H9 (cell line): ENCODE results near the gene ELF5. TPM values are rescaled to one million over a fixed set of nuclear protein-coding genes. Genes with fewer than 3 reads are reported as not detected.

Experiments
- DNase-seq: peaks from one replicate; pipeline ENCODE4 v3.0.0-alpha.2; 2017
- H2AFZ ChIP-seq: one replicate; pipeline ENCODE4 v1.6.1; 2013; ENCODE audit warnings: mild to moderate bottlenecking, low read length, control low read depth, moderate library complexity
- H2AK5ac ChIP-seq: 2 replicates; pipeline ENCODE4 v1.6.1; 2013; ENCODE audit warnings: low read length, control low read depth, mixed read lengths; ENCODE audit not compliant: insufficient read length
- H2BK120ac ChIP-seq: one replicate; pipeline ENCODE4 v1.6.1; 2013; ENCODE audit warnings: low read depth, mild to moderate bottlenecking, low read length, control low read depth, inconsistent platforms; ENCODE audit not compliant: poor library complexity, severe bottlenecking
- H2BK12ac ChIP-seq: 2 replicates; pipeline ENCODE4 v1.6.1; 2013; ENCODE audit warnings: low read length, control low read depth, mixed read lengths, low read depth; ENCODE audit not compliant: insufficient read length
- H2BK15ac ChIP-seq: 2 replicates; pipeline ENCODE4 v1.6.1; 2013; ENCODE audit warnings: low read depth, low read length, control low read depth
- H2BK20ac ChIP-seq: one replicate; pipeline ENCODE4 v1.6.1; 2013; ENCODE audit warnings: low read depth, mild to moderate bottlenecking, low read length, control low read depth, inconsistent platforms; ENCODE audit not compliant: poor library complexity, severe bottlenecking
- H2BK5ac ChIP-seq: 2 replicates; pipeline ENCODE4 v1.6.1; 2013; ENCODE audit warnings: low read length, control low read depth, mixed read lengths; ENCODE audit not compliant: insufficient read length
- H3K14ac ChIP-seq: 2 replicates; pipeline ENCODE4 v1.6.1; 2013; ENCODE audit warnings: low read length, control low read depth; ENCODE audit not compliant: insufficient read depth
- H3K18ac ChIP-seq: 2 replicates; pipeline ENCODE4 v1.6.1; 2013; ENCODE audit warnings: low read depth, mild to moderate bottlenecking, mixed read lengths, low read length, control low read depth; ENCODE audit not compliant: insufficient read length
- H3K23ac ChIP-seq: 2 replicates; pipeline ENCODE4 v1.6.1; 2013; ENCODE audit warnings: low read length, control low read depth, mixed read lengths, low read depth; ENCODE audit not compliant: insufficient read length
- H3K23me2 ChIP-seq: 2 replicates; pipeline ENCODE4 v1.6.1; 2013; ENCODE audit warnings: low read depth, mild to moderate bottlenecking, mixed read lengths, low read length, control low read depth; ENCODE audit not compliant: insufficient read length, poor library complexity, severe bottlenecking
- H3K27ac ChIP-seq: 2 replicates; pipeline ENCODE4 v1.5.1; 2013; ENCODE audit warnings: low read length, control low read depth, mixed read lengths, low read depth; ENCODE audit not compliant: insufficient read length
- H3K27me3 ChIP-seq: 2 replicates; pipeline ENCODE4 v1.6.1; 2013; ENCODE audit warnings: low read length, control low read depth, inconsistent platforms; ENCODE audit not compliant: insufficient read depth
- H3K4ac ChIP-seq: 2 replicates; pipeline ENCODE4 v1.6.1; 2013; ENCODE audit warnings: low read depth, mild to moderate bottlenecking, control low read depth, inconsistent platforms, low read length, moderate library complexity
- H3K4me1 ChIP-seq: 2 replicates; pipeline ENCODE4 v1.6.1; 2013; ENCODE audit warnings: low read length, control low read depth, inconsistent platforms; ENCODE audit not compliant: insufficient read depth
- H3K4me2 ChIP-seq: 2 replicates; pipeline ENCODE4 v1.6.1; 2013; ENCODE audit warnings: low read length, control low read depth, mixed read lengths; ENCODE audit not compliant: insufficient read length, insufficient read depth
- H3K56ac ChIP-seq: 2 replicates; pipeline ENCODE4 v1.6.1; 2013; ENCODE audit warnings: low read depth, mild to moderate bottlenecking, mixed read lengths, low read length, control low read depth; ENCODE audit not compliant: insufficient read length
- H3K79me1 ChIP-seq: 2 replicates; pipeline ENCODE4 v1.6.1; 2013; ENCODE audit warnings: low read depth, mild to moderate bottlenecking, moderate library complexity, low read length, control low read depth, inconsistent platforms; ENCODE audit not compliant: insufficient read depth, poor library complexity, severe bottlenecking
- H3K79me2 ChIP-seq: 2 replicates; pipeline ENCODE4 v1.6.1; 2013; ENCODE audit warnings: low read length, control low read depth, inconsistent platforms; ENCODE audit not compliant: insufficient read depth
- H3K9ac ChIP-seq: 2 replicates; pipeline ENCODE4 v1.6.1; 2013; ENCODE audit warnings: low read length, control low read depth, mixed read lengths; ENCODE audit not compliant: insufficient read length; ENCODE audit errors: extremely low read depth
- H3K9me3 ChIP-seq: one replicate; pipeline ENCODE4 v1.6.1; 2013; ENCODE audit warnings: low read depth, low read length, inconsistent platforms; ENCODE audit not compliant: control insufficient read depth
- H3T11ph ChIP-seq: one replicate; pipeline ENCODE4 v1.6.1; 2013; ENCODE audit warnings: mild to moderate bottlenecking, low read length, control low read depth, inconsistent platforms
- H4K20me1 ChIP-seq: one replicate; pipeline ENCODE4 v1.6.1; 2013; ENCODE audit not compliant: control insufficient read depth, insufficient read length, insufficient read depth
- H4K5ac ChIP-seq: 2 replicates; pipeline ENCODE4 v1.6.1; 2013; ENCODE audit warnings: low read depth, mild to moderate bottlenecking, mixed read lengths, low read length, control low read depth; ENCODE audit not compliant: insufficient read length
- H4K8ac ChIP-seq: replicated peaks from 2 replicates; pipeline ENCODE4 v1.6.1; 2013; ENCODE audit warnings: low read length, control low read depth, mixed read lengths, low read depth; ENCODE audit not compliant: insufficient read length
- H4K91ac ChIP-seq: 2 replicates; pipeline ENCODE4 v1.6.1; 2013; ENCODE audit warnings: low read depth, mild to moderate bottlenecking, moderate library complexity, mixed read lengths, low read length, control low read depth; ENCODE audit not compliant: insufficient read length
- H3K27ac Mint-ChIP-seq, 3 experiments: 2 replicates in 2 of 3; 3 replicates in 1 of 3; pipeline ENCODE4 v1.8.0; 2020 to 2021; ENCODE audit warnings: mixed read lengths in 3 of 3, mild to moderate bottlenecking in 1 of 3, moderate library complexity in 1 of 3
- H3K27me3 Mint-ChIP-seq: 2 replicates; pipeline ENCODE4 v1.8.0; 2021; ENCODE audit warnings: low read depth, mild to moderate bottlenecking, moderate library complexity, mixed read lengths
- H3K36me3 Mint-ChIP-seq, 3 experiments: 2 replicates in 2 of 3; 3 replicates in 1 of 3; pipeline ENCODE4 v1.8.0; 2020 to 2021; ENCODE audit warnings: low read depth in 3 of 3, mixed read lengths in 3 of 3; ENCODE audit not compliant: insufficient read depth in 1 of 3
- H3K4me1 Mint-ChIP-seq, 2 experiments: 2 replicates each; pipeline ENCODE4 v1.8.0; 2020; ENCODE audit warnings: mixed read lengths in 2 of 2
- H3K4me3 Mint-ChIP-seq, 2 experiments: 2 replicates in 1 of 2; 3 replicates in 1 of 2; pipeline ENCODE4 v1.8.0; 2020 to 2021; ENCODE audit warnings: mild to moderate bottlenecking in 2 of 2, mixed read lengths in 2 of 2, moderate library complexity in 1 of 2
- H3K9me3 Mint-ChIP-seq, 2 experiments: 2 replicates in 1 of 2; 3 replicates in 1 of 2; pipeline ENCODE4 v1.8.0; 2020; ENCODE audit warnings: mild to moderate bottlenecking in 2 of 2, mixed read lengths in 2 of 2, moderate library complexity in 1 of 2
- CTCF ChIP-seq: fragments of 200-600 bp; sonication (generic); conservative IDR thresholded peaks from 3 replicates; pipeline ENCODE4 v1.8.0; 2021; ENCODE audit warnings: antibody characterized with exemption, mild to moderate bottlenecking
- total RNA-seq: library from RNA; stranded (reverse); gene quantifications from 2 replicates; pipeline ENCODE4 v1.2.1, GENCODE V29; 2021

The ELF5 gene
- total RNA-seq, 1 experiment from 2014 or later: not detected

GRCh38 chr11:34447044-34447443 lies 66.5 kb downstream of the ELF5 start:
- no peaks in the 10 kb centered on the region for H3K23me2 ChIP-seq
- no peak overlapping the region for H4K8ac ChIP-seq
- no peak overlapping the region for H2BK15ac ChIP-seq
- no peak overlapping the region for H3K27ac Mint-ChIP-seq
- H2BK5ac ChIP-seq: no peak overlapping the region
- no peak overlapping the region for H4K91ac ChIP-seq
- no peak overlapping the region for H3T11ph ChIP-seq
- no peaks in the 10 kb centered on the region for H3K79me1 ChIP-seq
- no peaks in the 10 kb centered on the region for H4K20me1 ChIP-seq
- TF ChIP-seq CTCF: no peak
- H2AK5ac ChIP-seq: no peak overlapping the region
- H3K9ac ChIP-seq: no peak overlapping the region
- no peak overlapping the region for H2AFZ ChIP-seq
- no peak overlapping the region for H3K56ac ChIP-seq
- no peak overlapping the region for H3K14ac ChIP-seq
- H3K4ac ChIP-seq: no peak overlapping the region
- no peak overlapping the region for H3K4me2 ChIP-seq
- no peaks in the 10 kb centered on the region for H3K79me2 ChIP-seq
- no peak overlapping the region for H3K4me3 Mint-ChIP-seq
- H3K27me3 ChIP-seq: no peaks in the 10 kb centered on the region
- no peak overlapping the region for H3K27ac ChIP-seq
- H3K4me1 Mint-ChIP-seq: no peaks in the 10 kb centered on the region
- H3K36me3 Mint-ChIP-seq: peaks cover 0 to 15% (median 0%) of the 10 kb centered on the region in 3 experiments; a peak in 2 of 7 replicates
- H2BK20ac ChIP-seq: no peak overlapping the region
- no peak overlapping the region for H4K5ac ChIP-seq
- H3K18ac ChIP-seq: no peak overlapping the region
- no peak for DNase-seq
- no peaks in the 10 kb centered on the region for H3K27me3 Mint-ChIP-seq
- H3K23ac ChIP-seq: no peak overlapping the region
- H2BK12ac ChIP-seq: no peak overlapping the region
- no peaks in the 10 kb centered on the region for H3K9me3 Mint-ChIP-seq
- H2BK120ac ChIP-seq: no peak overlapping the region
- no peaks in the 10 kb centered on the region for H3K9me3 ChIP-seq
- no peaks in the 10 kb centered on the region for H3K4me1 ChIP-seq
